NCI-H128 (cell line): ENCODE data around the gene UBE4B.
"Not testable (repeated sequence)": the region's sequence is repeated elsewhere in the genome, so short reads cannot be mapped to it uniquely, and the experiment has no call there.

Source experiments
- DNase-seq: peaks from one replicate; lab custom pipeline; 2025; ENCODE audit not compliant: unreplicated experiment; lab: John Stamatoyannopoulos, UW

The UBE4B gene

DNA sequence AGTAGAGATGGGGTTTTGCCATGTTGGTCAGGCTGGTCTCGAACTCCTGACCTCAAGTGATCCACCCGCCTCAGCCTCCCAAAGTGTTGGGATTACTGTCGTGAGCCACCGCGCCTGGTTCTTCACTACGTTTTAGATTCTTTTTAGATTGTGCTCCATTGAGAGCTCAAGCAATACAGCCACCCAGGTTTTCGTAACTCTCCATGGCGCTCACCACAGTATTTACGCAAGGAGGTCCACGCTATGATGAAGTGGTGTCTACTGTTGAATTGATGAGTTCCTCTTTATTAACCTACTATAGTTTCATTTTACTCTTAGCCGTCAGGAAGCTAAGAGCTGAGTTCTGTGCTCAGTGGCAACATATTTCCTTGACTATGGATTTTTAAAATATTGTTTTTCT is 175.8 kb downstream of the UBE4B start:
- DNase-seq, result no peak

DNA sequence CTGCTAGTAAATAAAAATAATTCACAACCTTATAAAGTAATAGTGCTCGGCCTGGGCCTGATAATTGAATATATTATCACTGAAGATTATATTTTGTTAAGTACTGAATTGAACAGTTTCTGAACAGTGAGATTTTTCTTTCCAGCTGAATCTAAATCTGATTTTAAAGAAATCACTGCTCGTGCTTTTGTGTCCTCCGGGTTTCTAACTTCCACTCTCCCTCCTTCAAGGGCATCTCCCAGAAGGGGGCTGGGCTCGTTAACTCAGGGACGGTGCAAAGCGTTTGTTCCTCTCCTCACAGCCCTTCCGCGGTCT is 176.8 kb downstream of the UBE4B start:
- DNase-seq, result no peak

DNA sequence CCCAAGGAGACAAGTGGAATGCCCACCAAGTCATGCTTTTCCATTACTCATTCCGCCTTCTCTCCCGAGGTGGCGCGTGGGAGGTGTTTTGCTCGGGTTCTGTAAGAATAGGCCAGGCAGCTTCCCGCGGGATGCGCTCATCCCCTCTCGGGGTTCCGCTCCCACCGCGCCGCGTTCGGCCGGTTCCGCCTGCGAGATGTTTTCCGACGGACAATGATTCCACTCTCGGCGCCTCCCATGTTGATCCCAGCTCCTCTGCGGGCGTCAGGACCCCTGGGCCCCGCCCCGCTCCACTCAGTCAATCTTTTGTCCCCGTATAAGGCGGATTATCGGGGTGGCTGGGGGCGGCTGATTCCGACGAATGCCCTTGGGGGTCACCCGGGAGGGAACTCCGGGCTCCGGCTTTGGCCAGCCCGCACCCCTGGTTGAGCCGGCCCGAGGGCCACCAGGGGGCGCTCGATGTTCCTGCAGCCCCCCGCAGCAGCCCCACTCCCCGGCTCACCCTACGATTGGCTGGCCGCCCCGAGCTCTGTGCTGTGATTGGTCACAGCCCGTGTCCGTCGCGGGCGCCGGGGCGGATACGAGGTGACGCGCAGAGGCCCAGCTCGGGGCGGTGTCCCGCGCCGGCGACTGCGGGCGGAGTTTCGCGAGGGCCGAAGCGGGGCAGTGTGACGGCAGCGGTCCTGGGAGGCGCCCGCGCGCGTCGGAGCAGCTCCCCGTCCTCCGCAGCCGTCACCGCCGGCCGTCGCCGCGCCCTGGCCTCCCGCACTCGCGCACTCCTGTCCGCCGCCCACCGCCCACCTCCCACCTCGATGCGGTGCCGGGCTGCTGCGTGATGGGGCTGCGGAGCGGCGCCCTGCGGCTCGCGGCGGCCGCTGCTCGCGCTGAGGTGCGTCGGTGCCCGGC is 177.4 kb downstream of the UBE4B start, which contains the start of gene KIF1B:
Gene KIF1B, plus strand, starts transcription at position 666 of the 906 bp plus-strand sequence. CDS start 21,759 bp downstream, outside the sequence.
- peak; percentile 96 for DNase-seq

DNA sequence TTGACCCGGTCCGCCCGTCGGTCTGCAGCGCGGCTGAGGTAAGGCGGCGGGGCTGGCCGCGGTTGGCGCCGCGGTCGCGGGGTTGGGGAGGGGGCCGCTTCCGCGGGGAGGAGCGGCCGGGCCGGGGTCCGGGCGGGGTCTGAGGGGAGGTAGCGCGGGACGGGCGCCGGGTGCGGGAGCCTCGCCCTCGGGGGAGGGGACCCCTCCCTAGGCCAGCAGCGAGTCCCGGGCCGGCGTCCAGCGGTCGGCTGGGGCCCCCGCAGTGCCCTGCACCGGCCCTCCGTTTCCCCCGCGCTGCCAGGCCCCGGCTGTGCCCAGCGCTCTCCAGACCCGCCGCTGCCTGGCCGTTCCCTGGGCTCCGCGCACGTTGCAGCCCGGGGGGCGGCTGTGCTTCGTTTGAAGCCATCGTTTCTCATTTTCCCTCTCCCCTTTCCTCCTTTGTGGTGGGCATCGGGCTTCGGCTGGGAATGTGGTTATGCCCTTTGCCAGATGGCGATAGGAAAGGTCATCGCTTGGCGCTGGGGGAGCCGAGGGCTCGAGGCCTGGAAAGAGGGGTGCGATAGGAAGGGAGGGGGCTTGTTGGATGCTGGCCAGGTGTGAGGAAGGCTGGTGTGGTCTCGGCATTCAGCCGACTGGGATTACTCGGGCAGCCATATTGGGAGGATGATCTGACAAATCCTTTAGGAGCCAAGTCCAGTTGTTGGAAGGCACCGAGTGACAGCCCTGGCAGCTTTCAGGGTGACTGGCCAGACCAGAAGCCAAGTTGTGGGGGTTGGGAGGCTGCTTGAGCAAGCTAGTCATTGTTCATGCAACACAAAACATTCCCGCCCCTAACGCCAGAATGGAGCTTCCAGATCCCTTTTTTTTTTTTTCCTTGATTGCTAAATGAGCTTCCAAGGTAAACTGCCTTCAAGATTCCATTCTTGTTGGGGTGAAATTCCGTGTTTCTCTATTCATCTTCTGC is 178.4 kb downstream of the UBE4B start:
- DNase-seq, result peak; percentile 63

DNA sequence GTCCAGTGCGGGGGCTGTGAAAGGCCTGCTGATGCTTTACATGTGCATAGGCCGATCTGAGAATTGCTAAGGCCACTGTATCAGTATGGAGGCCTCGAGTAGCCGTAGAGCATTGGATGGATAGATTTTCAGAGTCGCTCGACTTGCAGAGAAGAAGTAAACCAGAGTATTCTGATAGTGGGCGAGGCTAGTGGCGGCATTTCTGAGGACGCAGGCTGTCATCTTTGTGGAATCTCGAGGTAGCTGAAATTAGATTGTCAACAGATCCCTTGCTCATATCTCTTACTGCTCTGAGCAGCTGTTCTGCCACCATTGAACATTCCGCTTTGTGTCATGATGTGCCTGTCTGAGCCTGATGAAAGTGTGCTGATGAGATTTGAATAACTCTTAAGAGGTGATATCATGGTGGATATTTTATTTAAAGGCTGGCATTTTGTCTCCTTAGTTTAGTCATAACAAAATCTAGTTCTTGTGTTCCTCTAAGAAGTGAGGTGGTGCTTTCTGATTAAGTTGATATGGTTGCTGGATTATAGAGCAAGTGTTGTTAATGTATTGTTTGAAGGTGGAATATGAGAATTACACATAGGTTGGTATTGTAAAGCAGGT is 179.2 kb downstream of the UBE4B start:
- no peak for DNase-seq

DNA sequence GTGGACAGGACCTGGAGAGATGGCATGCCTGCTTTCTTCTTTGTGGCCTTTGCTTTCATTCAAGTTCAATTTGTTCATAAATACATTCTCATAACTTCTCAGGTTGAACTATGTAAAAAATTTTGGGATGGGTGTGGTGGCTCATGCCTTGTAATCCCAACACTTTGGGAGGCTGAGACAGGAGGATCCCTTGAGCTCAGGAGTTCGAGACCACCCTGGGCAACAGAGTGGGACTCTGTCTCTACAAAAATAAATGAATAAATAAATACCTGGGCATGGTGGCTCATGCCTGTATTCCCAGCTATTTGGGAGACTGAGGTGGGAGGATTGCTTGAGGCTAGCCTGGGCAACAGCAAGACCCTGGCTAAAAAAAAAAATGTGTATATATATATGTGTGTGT is 179.7 kb downstream of the UBE4B start:
- DNase-seq, result no peak

DNA sequence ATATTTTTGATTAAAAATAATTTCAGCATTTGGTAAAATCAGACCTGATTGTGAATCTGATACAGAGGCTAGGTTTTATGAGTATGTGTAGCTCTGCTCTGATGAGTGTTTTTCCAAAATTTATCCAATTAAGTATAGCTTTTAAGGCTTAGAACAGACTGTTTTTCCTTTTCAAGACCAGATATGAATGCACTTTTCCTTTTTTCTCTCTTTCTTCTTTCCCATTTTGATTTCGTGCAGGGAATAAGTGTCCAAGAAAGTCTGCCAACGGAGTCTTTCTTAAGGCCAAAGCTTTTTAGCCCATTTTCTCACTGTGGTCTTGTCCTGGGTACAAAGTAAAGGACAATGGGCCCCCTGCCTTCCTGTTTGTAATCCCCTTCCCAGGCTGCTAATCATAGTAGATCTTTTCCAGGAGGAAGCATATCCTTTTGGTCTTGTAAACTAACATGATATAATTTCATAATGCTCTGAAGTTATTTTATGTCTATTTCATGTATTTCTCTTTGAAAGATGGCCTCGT is 180.5 kb downstream of the UBE4B start:
- DNase-seq, result no peak

DNA sequence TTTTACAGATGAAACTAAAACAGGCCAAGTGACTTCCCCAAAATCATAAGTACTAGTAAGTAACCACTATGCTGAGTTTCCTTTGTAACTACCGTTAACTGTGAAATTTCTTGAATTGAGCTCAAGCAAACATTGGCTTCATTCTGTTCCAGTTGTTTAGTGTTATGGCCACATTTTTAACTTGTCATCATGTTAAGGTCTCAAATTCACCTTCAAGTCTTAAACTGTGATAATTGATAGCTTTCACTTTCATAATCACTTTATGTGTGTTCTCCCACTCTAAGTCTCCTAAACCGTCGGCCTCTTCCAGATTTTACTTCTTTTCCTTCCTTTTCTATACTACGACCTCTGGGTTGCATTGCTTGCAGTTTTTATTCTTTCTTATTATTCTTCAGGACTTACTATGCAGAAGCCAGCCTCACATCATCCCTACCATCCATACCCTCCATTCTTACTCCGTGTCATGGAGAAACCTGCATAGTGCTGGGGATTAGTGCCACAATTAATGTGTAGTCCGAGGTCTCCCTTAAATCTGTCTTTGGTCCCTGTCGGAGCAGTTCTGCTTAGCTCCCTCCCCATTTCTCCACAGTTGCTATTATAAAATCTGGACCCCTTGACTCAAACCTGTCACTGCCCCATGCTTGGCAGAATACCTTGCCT is 183.5 kb downstream of the UBE4B start:
- DNase-seq, result no peak

DNA sequence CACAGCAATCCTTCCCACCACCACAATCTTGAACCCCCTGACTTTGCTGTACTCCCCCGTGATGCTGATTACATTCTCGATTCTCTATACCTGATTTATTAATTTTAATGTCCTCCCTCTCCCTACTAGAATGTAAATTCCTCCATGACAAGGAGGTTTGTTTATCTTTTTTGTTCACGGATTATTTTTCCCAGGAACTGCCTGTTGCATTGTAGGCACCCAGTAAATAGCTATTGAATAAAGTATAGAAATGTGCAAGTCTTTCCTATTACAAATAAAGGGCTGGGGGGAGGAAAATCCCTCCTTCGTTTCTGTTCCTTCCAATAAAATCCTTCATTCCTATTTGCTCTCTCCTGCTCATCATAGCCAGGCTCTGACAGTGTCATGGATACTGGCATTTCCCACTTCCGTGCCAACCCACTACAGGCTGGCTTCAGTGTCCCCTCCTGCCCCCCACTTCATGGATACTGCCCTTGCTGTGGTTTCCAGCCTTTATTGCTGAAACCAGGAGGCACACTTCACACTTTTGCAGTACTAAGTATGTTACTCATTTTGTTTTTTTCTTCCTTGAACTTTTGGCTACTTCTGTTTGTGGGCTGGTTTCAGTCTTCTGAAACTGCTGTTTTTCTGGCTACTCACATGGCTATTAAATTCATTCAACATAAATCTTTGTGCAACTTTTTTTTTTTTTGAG is 185.1 kb downstream of the UBE4B start:
- DNase-seq, result no peak

DNA sequence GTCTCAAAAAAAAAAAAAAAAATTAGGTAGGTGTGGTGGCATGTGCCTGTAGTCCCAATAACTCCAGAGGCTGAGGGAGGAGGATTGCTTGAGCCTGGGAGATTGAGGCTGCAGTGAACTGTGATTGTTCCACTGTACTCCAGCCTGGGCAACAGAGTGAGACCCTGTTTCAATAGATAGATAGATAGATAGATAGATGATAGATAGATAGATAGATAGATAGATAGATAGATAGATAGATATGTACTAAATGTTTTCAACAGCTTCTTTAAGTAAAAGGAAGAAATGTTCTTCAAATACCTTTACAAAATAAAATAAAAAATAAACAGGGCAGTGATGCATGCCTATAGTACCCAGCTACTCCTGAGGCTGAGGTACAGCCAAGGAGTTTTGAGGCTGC is 187.4 kb downstream of the UBE4B start:
- DNase-seq, result no peak

DNA sequence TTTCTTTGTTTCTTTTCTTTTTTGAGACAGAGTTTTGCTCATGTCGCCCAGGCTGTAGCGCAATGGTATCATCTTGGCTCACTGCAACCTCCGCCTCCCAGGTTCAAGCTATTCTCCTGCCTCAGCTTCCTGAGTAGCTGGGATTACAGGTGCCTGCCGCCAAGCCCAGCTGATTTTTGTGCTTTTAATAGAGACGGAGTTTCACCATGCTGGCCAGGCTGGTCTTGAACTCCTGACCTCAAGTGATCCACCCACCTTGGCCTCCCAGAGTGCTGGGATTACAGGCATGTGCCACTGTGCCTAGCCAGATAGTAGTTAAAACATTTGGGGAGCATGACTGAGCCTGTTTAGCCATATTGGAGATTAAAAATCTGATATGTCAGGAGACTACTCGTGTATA is 187.9 kb downstream of the UBE4B start:
- DNase-seq, result not testable (repeated sequence)

DNA sequence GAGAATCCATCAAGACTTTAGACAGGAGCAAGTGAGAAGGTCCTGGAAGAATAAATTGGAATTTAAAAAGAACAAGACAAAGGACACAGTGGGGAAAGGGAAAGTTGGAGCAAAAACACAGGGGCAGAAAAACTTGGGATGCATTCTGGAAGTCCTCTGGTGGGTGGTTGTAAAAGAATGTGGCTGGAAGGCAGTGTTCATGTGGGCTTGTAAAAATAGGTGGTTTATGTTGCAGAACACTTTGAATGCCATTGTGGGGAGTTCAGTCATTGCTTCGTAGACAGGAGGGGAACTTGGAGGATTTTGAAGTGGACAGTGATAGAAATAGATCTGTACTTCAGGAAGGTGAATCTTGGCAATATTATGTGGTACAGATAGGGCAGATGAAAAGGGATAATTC is 192.8 kb downstream of the UBE4B start:
- DNase-seq, result no peak

DNA sequence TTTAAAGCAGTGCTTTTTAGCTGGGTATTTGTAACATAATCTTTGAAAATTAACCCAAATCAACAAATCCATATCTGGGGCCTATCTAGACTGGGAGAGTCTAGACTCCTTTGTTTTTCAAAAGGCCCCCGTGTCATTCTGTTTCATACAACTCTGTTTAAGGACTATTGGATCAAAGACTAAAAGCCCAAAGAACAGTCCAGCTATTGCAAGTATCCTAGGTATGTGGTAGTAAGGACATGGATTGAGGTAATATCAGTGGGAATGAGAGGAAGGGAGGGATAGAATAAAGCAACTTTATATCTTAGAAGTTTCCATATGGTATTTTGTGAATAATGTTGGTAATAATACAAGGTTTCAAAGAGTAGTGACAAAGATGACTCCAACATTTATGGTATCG is 195.8 kb downstream of the UBE4B start:
- no peak for DNase-seq

DNA sequence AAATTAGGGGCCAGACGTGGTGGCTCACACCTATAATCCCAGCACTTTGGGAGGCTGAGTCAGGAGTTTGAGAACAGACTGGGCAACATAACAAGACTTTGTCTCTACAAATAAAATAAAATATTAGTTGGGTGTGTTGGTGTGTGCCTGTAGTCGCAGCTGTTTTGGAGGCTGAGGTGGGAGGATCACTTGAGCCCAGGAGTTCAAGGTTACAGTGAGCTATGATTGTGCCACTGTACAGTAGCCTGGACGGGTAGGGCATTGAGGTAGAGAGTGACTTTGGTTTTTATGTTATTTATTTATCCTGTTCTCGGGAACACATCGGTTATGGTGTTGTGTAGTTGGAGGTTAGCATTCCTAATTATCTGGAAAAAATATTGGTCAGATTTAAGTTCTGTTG is 197.1 kb downstream of the UBE4B start:
- DNase-seq, result no peak
